Measurements from ENCODE around the gene KRTDAP.
"Not testable (repeated sequence)": the region's sequence is repeated elsewhere in the genome, so short reads cannot be mapped to it uniquely, and the experiment has no call there.

The KRTDAP gene

DNA sequence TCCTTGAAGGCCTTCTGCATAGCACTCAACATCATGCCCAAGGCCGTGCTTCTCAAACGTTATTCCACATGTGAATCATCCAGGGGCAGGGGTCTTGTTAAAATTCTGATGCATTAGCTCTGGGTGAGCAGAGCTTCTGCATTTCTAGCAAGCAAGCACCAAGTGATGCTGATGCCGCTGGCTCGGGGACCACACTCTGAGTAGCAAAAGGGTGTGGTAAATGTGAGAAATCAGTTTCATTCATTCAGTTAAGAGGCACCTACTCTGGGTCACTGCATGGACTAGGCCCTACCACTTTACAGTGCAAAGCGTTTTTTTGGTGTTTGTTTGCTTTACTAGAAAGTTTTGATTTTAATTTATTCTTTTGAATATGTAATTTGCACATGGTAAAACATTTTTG is 7.2 kb downstream of the KRTDAP start:
- no peak for DNase-seq

DNA sequence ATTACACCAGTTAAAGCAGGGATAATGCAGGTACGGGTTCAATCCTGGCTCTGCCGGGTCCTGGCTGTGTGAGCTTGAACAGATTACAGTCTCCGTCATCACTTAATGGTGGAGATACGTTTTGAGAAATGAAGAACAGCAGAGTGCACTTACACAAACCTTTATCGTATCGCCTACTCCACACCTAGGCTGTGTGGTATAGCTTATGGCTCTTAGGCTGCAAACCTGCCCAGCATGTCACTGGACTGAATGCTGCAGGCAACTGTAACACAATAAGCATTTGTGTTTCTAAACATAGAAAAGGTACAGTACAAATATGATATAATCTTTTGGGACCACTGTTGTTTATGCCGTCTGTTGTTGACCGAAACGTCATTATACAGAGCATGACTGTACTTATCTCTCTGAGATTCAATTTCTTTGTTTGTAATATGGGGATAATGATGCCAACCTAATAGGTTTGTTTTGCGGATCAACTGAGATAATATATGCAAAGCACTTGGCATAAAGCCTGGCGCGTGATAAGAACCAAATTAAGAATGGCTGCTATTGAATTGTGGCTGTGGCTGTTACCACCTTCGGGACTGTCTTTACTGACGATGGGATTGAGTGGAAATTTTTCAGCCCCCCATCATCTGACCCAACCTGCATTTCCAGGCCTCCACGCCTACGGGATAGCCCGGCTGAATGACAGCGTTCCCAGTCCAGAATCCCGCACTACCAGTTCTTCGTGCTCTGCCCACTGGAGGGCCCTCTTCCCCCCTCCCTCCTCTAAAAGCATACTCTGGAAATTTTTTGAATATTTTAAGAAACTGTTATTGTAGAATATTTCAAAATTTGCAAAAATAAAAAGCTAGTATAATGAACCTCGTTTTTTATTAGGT is 11.2 kb downstream of the KRTDAP start:
- DNase-seq: no peak

DNA sequence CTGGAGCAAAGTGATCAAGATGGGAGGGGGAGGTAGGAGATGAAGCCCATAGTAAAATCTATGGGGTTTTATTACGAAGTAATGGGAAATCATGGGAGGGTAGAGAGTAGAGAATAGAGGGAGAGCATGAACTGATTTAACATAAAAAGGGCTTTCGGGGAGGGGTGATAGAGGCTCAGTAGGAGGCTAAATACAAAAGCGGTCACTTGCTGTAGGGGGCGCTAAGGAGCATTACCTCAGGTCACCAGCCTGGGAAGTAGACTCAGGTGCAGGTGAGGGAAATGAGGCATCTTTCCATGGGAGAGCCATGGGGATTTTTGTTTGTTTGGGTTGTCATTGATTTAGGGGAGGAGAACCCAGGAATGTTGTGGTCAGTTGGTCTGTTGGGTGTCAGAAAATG is 14.1 kb downstream of the KRTDAP start:
- DNase-seq: no peak

DNA sequence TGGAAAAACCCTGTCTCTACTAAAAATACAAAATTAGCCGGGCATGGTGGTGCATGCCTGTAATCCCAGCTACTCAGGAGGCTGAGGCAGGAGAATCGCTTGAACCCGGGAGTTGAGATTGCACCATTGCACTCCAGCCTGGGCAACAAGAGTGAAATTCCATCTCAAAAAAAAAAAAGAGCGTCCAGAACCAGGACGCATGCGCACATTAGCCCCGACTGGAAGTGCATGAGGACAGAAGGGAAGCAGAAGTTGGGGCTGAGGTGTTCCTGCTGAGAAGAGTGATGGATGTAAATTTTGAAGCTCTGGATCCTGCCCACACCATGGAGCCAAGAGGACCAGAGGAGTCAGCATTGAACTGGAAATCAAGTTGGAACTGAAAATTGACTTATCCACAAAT is 15.7 kb downstream of the KRTDAP start:
- not testable (repeated sequence) for DNase-seq

DNA sequence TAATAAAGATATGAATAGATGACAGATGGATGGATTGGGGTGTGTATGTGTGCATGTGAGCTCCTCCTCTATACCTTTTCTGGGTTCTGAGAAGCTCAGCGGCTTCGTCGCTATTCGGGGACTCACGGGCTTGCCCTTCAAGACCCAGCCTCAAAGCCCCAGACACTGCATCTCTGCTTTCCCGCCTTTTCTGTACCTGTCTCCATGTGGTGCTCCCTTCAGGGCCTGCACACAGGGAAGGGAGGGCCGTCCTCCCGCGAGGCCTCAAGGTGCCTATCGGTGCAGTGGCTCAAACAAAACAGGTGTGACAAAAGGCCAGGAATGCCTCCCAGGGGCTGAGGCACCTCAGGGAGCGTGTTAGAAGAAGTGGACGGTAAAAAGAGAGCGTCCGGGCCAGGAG is 16.2 kb downstream of the KRTDAP start:
- no peak for DNase-seq

DNA sequence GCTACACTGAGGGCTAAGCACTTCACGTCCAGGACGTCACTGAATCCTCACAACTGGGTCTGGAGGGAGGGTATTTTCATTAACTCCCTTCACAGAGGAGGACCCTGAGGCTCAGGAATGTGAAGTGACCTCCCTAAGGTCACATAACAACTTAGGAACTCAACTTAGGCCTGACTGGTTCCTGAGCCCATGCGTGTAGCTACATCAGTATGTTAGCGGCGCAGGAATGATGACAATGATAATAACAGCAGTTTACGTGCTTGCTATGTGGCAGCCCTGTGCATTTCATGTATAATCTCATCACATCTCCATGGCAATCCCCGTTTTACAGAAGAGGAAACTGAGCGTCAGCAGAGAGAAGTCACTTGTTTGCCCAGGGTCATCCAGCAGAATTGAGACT is 18.3 kb downstream of the KRTDAP start:
- no peak for DNase-seq

DNA sequence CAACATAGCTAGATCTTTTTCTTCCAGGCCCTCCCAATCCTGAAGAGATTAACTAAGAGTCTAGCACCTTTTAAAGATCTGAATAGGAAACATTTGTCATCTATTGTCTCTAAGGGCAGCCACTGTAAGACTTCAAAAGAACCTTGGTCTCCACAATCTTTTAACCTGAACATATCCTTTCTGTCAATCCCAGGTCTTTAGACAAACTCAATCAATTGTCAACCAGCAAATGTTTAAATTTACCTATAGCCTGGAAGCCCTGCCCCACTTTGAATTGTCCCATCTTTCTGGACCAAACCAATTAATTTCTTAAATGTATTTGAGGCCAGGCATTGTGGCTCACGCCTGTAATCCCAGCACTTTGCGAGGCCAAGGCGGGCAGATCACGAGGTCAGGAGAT is 19.2 kb downstream of the KRTDAP start:
- not testable (repeated sequence) for DNase-seq

DNA sequence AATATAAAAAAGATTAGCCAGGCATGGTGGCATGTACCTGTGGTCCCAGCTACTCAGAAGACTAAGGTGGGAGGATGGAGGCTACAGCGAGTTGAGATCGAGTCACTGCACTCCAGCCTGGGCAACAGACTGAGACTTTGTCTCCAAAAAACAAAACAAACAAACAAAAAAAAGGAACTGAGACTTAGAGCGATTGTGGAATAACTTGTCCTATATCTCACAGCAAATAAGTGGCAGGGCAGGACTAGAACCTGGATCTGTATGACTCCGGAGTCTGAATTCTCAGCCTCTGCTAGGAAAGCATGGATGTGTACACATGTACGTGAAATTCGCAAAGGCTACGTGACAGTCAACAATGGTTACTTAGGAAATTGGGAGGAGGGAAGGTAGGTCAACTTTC is 20.1 kb downstream of the KRTDAP start:
- DNase-seq: peak; percentile 40

DNA sequence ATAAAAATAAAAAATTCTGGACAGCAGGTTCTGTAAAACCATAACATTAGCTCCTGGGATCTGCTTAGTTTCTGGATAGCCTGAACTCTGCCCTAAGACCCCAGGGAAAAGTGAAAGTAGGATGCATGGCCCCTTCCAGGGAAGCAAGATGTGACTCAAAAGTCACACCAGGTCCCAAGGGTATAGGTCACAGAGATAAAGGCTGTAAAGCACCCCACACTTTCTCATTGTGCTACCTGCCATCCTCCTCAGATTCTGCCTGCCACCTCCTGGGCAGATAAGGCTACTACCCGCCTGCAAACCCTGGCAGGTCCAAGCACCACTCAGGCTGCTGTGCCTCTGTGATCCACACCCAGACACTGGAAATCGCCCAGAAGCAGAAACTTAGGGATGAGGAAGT is 21.6 kb downstream of the KRTDAP start:
- peak; percentile 71 for DNase-seq

DNA sequence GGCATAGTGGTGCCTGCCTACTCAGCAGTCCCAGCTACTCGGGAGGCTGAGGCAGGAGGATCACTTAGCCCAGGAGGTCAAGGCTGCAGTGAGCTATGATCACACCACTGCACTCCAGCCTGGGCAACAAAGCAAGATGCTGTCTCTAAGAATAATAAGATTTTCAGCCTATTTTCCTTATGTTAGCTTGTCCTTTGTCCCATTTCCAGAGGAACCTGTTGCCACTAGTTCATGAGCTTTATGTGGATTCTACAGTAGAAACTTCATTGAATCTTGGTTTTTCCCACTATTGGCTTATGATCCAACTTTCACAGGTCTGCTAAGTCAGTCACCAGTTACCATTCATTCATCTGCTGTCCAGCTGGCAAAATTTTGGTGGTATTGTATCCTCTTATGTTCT is 24.0 kb downstream of the KRTDAP start:
- no peak for DNase-seq

DNA sequence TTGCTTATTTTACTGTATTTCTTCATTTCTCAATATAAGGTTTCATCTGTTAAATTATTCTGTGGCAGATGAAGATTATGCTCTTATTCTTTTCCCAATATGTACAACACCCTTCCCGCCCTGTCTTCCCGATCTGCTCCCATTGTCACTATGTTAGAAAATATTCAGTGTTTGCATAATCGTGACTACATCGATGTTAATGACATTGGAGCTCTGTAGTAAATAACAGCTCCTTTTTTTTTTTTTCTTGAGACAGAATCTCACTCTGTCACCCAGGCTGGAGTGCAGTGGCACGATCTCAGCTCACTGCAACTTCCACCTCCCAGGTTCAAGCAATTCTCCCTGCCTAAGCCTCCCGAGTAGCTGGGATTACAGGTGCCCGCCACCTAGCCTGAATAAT is 27.3 kb downstream of the KRTDAP start:
- DNase-seq: peak; percentile 31

DNA sequence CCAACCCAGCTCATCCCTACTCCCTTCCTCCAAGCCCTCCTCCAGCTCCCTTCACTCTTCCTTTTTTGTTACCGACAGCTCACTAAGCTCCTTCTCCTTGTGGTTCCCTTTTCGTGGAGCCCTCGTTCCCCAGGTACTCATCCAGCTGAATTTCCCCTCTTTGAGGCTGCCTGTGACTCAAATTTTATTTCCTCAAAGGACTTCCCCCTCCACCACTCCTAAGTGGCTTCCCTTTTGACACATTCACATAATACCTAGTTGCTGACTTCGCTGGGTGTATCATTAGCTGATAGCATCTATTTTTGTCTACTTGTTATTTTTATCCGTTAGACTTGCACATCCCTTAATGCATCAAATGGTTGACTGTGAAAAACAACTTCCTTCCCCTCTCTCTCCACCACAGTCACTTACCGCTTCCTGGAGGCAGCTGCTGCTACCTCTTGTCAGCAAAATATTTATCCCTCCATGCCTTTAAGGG is 27.7 kb downstream of the KRTDAP start:
- DNase-seq: peak; percentile 89

DNA sequence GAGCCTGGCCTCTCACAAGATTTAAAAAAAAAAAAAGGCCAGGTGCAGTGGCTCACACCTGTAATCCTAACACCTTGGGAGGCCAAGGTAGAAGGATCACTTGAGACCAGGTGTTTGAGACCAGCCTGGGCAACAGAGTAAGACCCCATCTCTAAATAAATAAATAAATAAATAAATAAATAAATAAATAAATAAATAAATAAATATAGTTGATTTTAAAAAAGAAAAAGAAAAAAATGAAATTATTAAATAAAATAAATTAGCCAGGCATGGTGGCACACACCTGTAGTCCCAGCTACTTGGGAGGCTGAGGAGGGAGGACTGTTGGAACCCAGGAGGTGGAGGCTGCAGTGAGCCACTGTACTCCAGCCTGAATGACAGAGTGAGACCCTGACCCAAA is 28.5 kb downstream of the KRTDAP start:
- not testable (repeated sequence) for DNase-seq

DNA sequence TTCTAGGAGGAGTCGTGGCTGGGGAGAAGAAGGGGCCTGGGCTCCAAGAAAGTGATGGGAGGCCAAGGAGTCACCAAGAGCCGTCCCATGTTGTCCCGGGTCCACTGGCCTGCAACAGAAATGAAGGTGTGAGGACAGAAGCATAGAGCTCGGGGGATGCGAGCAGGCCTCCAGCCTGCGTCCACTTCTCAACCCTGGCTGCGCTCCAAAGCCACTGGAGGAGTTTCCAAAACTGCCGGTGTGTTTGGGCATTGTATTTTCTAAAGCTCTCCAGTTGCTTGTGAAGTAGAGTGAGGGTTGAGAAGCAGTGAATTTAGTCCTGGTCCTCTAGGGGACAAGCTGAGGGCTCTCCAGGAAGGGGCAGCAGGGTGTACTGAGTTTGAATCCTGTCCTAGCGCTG is 29.2 kb downstream of the KRTDAP start:
- no peak for DNase-seq

DNA sequence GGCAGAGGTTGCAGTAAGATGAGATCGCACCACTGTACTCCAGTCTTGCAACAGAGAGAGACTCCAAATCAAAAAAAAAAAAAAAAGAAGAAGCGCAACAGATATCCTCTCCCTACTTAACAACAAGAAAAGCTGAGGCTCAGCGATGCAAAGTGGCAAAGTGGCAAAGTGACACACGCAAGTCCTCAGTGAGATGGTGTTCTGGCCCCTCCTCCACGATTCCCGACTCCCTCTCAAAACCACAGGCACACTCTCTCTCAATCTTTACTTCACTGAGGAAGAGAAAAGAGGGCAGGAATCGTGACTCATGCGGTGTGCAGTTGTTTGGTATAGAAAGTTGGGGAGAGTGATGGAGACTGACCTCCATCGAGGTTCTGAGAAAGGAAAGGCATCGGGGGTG is 29.7 kb downstream of the KRTDAP start:
- peak; percentile 63 for DNase-seq

DNA sequence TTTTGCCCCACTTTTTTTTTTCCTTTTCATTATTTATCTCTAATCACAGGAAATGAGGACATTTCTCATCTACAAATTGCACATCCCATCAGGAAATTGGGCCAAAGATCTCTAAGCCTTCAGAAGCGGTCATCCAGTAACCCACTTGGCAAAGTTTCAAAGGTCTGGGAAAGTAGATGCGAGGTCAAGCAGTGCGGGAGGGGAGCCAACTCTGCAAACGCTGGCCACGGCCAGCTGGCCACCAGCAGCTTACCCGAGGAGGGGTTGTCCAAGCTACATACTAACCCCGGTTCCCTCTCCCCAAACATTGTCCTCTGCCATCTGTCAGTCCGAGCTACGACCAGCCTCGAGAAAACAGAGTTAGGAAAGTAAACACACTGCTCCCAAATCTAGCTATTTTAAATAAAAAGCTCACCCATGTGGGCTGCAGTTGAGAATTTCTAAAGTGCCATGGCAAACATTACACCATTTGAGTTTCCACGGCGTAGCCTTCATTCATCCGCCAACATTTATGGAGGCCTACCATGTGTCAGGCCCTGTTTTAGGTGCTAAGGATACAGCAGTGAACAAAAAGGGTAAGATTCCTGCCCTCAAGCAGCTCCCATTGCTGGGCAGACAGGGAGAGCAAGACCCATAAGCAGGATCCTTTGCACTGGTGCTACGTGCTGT is 30.7 kb downstream of the KRTDAP start:
- no peak for DNase-seq

DNA sequence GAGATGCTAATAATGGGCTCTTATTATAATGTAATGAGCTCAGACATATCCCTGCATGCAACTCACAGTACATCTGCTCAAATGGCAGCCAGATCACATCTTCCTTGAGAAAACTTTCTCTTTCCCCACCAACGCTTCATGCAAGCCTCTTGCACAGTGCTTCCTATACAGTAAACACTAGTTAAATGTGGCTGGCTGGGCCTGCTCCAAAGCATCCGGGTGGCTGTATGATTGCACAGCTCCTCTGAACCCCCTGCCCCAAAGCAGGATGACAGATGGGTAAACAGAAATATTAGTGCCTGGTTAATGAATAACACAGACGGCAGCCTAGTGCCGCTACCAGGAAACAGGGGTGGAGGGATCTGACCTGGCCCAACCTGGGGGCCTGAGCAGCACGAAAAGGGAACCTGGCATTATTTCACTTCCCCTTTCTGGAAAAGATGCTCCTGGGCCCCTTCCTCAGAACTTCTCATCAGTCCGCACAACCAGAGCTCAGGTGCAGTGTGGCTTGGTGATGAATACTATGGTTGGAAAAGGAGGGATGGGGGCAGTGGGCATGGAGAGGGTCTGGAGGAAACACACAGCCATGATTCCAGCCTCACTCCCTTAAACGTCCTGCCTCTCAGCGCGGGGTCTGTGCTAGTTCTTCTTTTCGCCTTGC is 31.4 kb downstream of the KRTDAP start:
- DNase-seq: peak; percentile 81

DNA sequence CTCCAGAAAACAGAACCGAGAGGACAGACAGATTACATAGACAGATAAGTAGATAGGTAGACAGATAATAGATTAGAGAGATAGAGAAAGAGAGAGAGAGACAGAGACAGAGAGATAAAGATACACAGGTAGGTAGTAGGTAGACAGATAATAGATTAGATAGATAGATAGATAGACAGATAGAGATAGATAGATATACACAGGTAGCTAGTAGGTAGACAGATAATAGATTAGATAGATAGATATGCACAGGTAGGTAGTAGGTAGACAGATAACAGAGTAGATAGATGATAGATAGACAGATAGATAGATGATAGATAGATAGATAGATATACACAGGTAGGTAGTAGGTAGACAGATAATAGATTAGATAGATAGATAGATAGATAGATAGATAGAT is 32.1 kb downstream of the KRTDAP start:
- no peak for DNase-seq

DNA sequence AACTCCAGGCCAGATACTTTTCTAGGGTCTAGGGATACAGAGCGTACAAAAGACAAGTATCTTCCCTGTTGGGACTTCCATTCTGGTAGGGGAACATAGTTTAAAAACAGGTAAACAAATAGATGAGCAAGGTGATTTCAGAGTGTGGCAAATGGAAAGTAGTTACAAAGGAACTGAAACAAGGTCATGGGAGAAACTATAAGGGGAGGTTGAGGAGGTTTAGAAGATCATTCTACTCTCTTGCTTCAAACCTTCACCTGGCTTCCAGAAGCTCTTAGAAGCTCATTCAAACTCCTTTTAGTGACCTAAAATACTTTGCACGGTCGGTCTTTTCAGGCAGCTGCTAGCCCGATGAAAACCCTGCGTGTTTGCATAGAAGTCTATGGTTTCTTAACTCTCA is 33.1 kb downstream of the KRTDAP start:
- DNase-seq: no peak

DNA sequence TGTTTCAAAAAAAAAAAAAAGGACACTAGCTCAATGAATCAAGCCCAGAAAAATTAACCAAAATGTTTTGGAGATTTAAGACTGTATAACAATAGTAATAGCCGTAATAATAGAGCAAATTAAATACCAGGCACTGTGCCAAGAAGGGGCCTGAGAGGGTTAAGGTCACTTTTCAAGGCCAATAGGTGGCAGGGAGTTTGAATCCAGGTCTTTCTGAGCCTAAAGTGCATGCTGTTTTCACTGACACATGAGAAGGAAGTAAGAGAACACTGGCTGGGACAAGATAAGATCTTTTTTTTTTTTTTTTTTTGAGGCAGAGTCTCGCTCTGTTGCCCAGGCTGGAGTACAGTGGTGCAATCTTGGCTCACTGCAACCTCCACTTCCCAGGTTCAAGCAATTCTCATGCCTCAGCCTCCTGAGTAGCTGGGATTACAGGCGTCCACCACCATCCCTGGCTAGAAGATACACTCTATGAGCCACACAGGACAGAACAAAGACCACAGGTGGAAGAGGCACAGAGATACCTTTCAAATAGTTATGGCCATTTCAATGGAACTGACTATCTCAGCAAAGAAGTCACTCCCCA is 34.6 kb downstream of the KRTDAP start:
- DNase-seq: no peak

DNA sequence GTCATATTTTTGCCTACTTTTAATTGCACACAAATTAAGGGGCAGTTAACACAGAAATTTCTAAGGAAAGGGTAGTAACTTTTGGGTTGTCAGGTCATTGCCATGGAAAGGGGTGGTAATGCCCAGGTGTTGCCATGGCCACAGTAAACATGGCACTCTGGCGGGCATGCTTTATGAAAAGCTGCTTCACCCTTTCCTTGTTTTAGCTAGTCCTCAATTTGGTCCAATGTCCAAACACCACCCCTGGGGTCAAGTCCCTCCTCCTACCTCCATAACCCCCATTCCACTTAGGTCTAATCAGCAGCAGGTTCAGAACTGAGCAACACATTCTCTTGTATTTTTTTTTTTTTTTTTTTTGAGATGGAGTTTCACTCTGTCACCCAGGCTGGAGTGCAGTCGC is 35.6 kb downstream of the KRTDAP start:
- DNase-seq: no peak

DNA sequence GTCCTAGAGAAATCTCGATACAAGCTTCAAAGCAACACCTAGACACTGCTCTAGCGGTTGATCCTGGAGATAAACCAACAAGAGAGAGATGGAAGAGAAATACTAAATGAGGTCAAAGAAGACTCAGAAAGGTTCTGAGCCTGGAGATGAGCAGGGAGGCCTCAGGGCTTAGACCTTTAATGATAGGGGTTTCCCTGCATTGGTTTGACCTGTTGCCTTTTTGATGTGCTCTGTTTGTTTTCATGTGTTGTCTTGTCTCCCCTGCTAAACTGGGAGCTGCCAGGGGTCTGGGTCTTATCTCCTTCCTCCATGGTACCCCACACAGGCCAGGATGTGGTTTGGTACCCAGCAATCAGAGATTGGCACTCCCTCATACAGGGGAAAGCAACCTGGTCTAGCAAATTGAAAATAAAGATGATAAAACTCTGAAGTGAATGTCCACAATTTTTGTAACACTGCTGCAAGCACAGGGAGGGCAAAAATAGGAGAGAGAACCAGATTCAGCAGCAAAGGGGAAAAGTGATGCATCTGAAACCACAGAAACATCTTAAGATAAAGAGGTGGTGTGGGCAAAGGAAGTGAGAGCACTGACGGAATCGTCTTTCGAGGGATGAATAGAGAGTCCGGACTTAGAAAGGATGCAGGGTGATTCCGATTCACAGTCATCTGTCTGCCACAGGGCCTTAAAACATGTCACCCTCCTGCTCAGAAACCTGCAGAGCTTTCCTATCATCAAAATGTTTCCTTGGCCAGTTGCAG is 38.7 kb downstream of the KRTDAP start:
- peak; percentile 32 for DNase-seq
